GM19372 (cell line): ENCODE results near the gene RBP4.
"Not testable (repeated sequence)": the region's sequence is repeated elsewhere in the genome, so short reads cannot be mapped to it uniquely, and the experiment has no call there.

ENCODE experiments used
- ATAC-seq: cut with Tn5 transposase; IDR thresholded peaks from one replicate; pipeline ENCODE4 v1.9.1; 2021; ENCODE audit warnings: mild to moderate bottlenecking, low read depth, moderate library complexity; ENCODE audit not compliant: unreplicated experiment

RBP4 gene

GRCh38 chr10:93567277-93568104 is 33.5 kb downstream of the RBP4 start:
- ATAC-seq = no peak

- no peak for ATAC-seq
Observed at GRCh38 chr10:93566435-93567276, 34.4 kb downstream of the RBP4 start, which contains the start of gene FFAR4. Gene FFAR4 (plus strand): TSS chr10:93566665. CDS start chr10:93566721, 56 bp downstream.

- ATAC-seq = no peak
Observed at GRCh38 chr10:93565446-93565845, 35.6 kb downstream of the RBP4 start.

- ATAC-seq = no peak
Observed at GRCh38 chr10:93560541-93560940, 40.5 kb downstream of the RBP4 start.

GRCh38 chr10:93559490-93559889 is 41.5 kb downstream of the RBP4 start:
- no peak for ATAC-seq

GRCh38 chr10:93554760-93555432 is 46.1 kb downstream of the RBP4 start:
- ATAC-seq = no peak

- ATAC-seq = no peak
Observed at GRCh38 chr10:93554316-93554663, 46.7 kb downstream of the RBP4 start.

- ATAC-seq = no peak
Observed at GRCh38 chr10:93553482-93554315, 47.3 kb downstream of the RBP4 start.

GRCh38 chr10:93552780-93553179 is 48.3 kb downstream of the RBP4 start:
- ATAC-seq = no peak

- ATAC-seq = no peak
Observed at GRCh38 chr10:93550606-93551005, 50.4 kb downstream of the RBP4 start.

- no peak for ATAC-seq
Observed at GRCh38 chr10:93548376-93549071, 52.5 kb downstream of the RBP4 start.

GRCh38 chr10:93547522-93547921 is 53.5 kb downstream of the RBP4 start:
- no peak for ATAC-seq

- ATAC-seq = not testable (repeated sequence)
Observed at GRCh38 chr10:93546995-93547394, 54.0 kb downstream of the RBP4 start.

- no peak for ATAC-seq
Observed at GRCh38 chr10:93542358-93542791, 58.7 kb downstream of the RBP4 start.
